ENCODE results near the gene CLCA1. TPM values are rescaled to one million over a fixed set of nuclear protein-coding genes. Genes with fewer than 3 reads are reported as not detected.

The CLCA1 gene, protein sequence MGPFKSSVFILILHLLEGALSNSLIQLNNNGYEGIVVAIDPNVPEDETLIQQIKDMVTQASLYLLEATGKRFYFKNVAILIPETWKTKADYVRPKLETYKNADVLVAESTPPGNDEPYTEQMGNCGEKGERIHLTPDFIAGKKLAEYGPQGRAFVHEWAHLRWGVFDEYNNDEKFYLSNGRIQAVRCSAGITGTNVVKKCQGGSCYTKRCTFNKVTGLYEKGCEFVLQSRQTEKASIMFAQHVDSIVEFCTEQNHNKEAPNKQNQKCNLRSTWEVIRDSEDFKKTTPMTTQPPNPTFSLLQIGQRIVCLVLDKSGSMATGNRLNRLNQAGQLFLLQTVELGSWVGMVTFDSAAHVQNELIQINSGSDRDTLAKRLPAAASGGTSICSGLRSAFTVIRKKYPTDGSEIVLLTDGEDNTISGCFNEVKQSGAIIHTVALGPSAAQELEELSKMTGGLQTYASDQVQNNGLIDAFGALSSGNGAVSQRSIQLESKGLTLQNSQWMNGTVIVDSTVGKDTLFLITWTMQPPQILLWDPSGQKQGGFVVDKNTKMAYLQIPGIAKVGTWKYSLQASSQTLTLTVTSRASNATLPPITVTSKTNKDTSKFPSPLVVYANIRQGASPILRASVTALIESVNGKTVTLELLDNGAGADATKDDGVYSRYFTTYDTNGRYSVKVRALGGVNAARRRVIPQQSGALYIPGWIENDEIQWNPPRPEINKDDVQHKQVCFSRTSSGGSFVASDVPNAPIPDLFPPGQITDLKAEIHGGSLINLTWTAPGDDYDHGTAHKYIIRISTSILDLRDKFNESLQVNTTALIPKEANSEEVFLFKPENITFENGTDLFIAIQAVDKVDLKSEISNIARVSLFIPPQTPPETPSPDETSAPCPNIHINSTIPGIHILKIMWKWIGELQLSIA
- total RNA-seq: under 1 TPM in 1 of 8 experiments, not detected in 7; 0.09 TPM

DNA sequence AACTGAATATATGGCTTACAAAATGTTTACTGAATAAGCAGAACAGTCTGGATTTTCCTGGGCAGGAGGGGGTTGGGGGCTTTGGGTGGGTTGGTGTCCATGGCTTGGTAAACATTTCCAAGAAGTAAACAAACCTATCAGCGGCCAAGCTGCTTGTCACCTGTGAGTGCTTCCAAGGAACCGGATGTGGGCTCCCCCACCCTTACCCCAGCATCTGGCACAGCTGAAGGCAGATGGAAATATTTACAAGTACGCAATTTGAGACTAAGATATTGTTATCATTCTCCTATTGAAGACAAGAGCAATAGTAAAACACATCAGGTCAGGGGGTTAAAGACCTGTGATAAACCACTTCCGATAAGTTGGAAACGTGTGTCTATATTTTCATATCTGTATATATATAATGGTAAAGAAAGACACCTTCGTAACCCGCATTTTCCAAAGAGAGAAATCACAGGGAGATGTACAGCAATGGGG is at the start of gene CLCA1:
Gene CLCA1, plus strand, starts transcription at position 427 of the 477 bp plus-strand sequence. Its CDS starts 45 bp downstream, at position 472.
- no peak within 1 kb of the TSS for H3K27ac ChIP-seq
- no peak within 1 kb of the TSS for H3K4me3 ChIP-seq
- in situ Hi-C loops (cut with MboI; ENCODE audit: low pct_unique_long_range_greater_than_20kb in 2 of 9, low sequenced_read_pairs in 9 of 9, unreplicated experiment in 9 of 9): no loop called here
- H3K4me1 ChIP-seq (replicated peaks in 1 of 2): peaks cover 0 to 3% of the 10 kb centered on the region in 2 donors
- no peak for ATAC-seq (replicated peaks in 6 of 8)
- 70 to 100% (median 91%) methylated on average over 2 to 6 of the region's 7 CpGs; no CpG with 5 or more reads in 2 of the 10 experiments for WGBS, 10 experiments

- peak in 1 of 8 experiments; percentile 22 for ATAC-seq (replicated peaks in 6 of 8)
- Histone ChIP-seq H3K4me1 (replicated peaks in 1 of 2) (no peaks in the 10 kb centered on the region), H3K27ac (no peak overlapping the region), H3K4me3 (no peak overlapping the region)
- WGBS, 10 experiments: 40 to 100% (median 61%) methylated on average over 1 to 4 of the region's 4 CpGs; no CpG with 5 or more reads in 1 of the 10 experiments
- in situ Hi-C loops (cut with MboI; ENCODE audit: low pct_unique_long_range_greater_than_20kb in 2 of 9, low sequenced_read_pairs in 9 of 9, unreplicated experiment in 9 of 9): no loop called here
Observed at GRCh38 chr1:86419277-86419903, 49.3 kb upstream of the CLCA1 start.

DNA sequence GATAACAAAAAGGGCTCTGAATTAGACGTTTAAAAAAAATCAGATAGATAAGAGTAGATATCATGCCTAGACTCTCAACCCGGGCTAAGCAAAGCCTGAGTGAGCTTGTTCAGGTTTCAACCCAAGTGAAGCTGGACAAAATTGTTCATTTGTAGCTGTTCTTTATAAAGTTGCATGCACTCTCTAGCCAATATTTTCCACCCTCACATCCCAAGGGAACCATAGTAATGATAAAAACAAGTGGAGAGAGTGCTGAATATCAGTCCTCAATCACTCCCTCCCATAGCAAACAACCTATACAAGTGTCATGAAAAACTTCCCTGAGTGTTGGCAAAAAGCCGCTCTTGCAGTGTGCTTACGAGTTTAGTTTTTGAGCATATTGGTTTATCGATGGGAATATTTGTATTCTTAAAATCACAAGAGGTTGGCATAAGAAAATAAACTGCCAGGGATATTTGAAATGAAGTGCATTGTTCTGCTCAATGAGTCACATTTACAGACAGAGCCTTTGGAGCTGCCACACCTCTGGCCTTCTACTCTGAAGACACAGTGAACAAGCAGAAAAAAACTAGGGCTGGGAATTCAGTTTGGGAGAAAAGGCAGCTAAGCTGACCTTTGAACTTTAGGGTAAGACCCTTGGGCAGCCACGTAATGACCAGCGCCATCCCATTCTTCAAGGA is 47.0 kb upstream of the CLCA1 start:
- H3K4me1 ChIP-seq (replicated peaks in 1 of 2): no peaks in the 10 kb centered on the region
- no peak overlapping the region for H3K4me3 ChIP-seq
- ATAC-seq (replicated peaks in 6 of 8): peak in 2 of 8 experiments; percentile 73 to 77
- H3K27ac ChIP-seq: no peak overlapping the region
- in situ Hi-C loops (cut with MboI; ENCODE audit: low pct_unique_long_range_greater_than_20kb in 2 of 9, low sequenced_read_pairs in 9 of 9, unreplicated experiment in 9 of 9): no loop called here
- WGBS, 10 experiments: 40 to 93% (median 83%) methylated on average over 1 to 7 of the region's 7 CpGs; no CpG with 5 or more reads in 1 of the 10 experiments

DNA sequence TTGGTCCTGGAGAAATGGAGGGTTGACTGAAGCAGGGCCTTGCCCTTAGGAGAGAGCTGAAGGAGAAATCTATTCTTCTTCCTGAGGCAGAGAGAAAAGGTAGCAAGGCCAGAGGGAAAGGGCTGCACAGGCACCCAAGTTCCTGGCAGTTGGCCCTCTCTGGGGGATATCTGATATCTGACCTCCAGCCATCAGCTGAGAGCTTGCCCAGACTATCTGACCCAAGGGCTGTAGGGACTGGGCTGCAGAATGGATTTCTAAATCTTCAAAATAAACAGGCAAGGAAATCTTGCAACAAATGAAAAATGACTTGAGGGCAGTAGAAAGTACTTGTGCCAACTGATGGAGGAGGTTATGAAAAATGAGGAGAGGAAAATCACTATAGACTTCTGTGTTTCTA is 45.3 kb upstream of the CLCA1 start:
- Histone ChIP-seq H3K4me1 (replicated peaks in 1 of 2) (no peaks in the 10 kb centered on the region), H3K4me3 (no peak overlapping the region), H3K27ac (no peak overlapping the region)
- peak in 1 of 8 experiments; percentile 18 for ATAC-seq (replicated peaks in 6 of 8)
- in situ Hi-C loops (cut with MboI; ENCODE audit: low pct_unique_long_range_greater_than_20kb in 2 of 9, low sequenced_read_pairs in 9 of 9, unreplicated experiment in 9 of 9): no loop called here

DNA sequence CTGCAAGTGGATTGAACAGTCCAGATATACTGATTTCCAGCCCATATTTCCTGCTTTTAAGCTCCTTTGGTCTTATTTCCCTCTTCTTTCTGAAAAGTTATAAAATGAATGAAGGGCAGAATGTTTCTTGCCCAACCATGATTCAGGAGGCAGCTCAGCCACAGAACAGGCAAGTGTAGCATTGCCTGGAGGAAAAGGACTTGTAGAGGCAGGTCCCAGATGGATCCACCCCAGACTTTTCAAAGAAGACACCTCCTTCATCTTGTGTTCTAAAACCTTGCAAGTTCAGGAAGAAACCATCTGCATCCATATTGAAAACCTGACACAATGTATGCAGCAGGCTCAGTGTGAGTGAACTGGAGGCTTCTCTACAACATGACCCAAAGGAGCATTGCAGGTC is 44.9 kb upstream of the CLCA1 start, which contains the start of gene CLCA2:
Gene CLCA2, plus strand, starts transcription at position 299 of the 400 bp plus-strand sequence. Its CDS starts 77 bp downstream, at position 376.
- no peak within 1 kb of the TSS for H3K27ac ChIP-seq
- H3K4me3 ChIP-seq: no peak within 1 kb of the TSS
- peak in 2 of 8 experiments; percentile 62 to 69 for ATAC-seq (replicated peaks in 6 of 8)
- no peaks in the 10 kb centered on the region for H3K4me1 ChIP-seq (replicated peaks in 1 of 2)
- in situ Hi-C loops (cut with MboI; ENCODE audit: low pct_unique_long_range_greater_than_20kb in 2 of 9, low sequenced_read_pairs in 9 of 9, unreplicated experiment in 9 of 9): no loop called here

DNA sequence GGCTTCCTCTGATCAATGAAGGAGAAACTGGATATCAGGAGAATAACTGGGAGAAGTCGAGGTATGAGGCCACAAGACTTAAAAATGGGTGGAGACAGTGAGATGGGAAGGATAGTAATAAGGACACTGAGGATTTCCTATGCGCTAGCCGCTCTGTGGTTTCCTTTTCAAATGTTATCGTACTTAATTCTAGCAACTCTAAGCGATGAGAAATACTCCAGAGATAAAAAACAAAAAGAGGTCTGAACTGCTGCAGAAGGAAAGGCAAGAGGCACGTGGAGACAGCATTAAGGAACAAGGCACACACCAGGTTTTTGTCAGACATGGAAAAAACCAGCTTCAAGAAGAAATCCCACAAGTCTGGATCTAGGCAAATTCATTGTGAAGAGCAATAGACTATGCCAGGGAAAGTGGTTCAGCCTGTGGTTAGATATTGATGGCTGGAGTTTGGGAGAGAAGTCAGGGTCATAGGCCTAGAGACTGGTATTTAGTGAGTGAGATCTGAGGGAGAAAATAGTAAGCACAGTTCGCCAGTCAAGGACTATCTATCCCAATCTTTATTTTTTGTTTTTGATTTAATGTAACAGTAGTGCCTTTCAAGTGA is 39.5 kb upstream of the CLCA1 start:
- Histone ChIP-seq H3K27ac (no peak overlapping the region), H3K4me1 (replicated peaks in 1 of 2) (no peaks in the 10 kb centered on the region), H3K4me3 (no peak overlapping the region)
- ATAC-seq (replicated peaks in 6 of 8): peak in 2 of 8 experiments; percentile 3 to 7
- in situ Hi-C loops (cut with MboI; ENCODE audit: low pct_unique_long_range_greater_than_20kb in 2 of 9, low sequenced_read_pairs in 9 of 9, unreplicated experiment in 9 of 9): no loop called here
- whole genome bisulfite sequencing, 10 experiments: 55 to 91% (median 82%) methylated on average over 1 to 7 of the region's 7 CpGs; no CpG with 5 or more reads in 1 of the 10 experiments

GRCh38 chr1:86429835-86430234 is 38.9 kb upstream of the CLCA1 start:
- Histone ChIP-seq H3K4me3 (no peak overlapping the region), H3K27ac (no peak overlapping the region), H3K4me1 (replicated peaks in 1 of 2) (no peaks in the 10 kb centered on the region)
- in situ Hi-C loops (cut with MboI; ENCODE audit: low pct_unique_long_range_greater_than_20kb in 2 of 9, low sequenced_read_pairs in 9 of 9, unreplicated experiment in 9 of 9): no loop called here
- 0 to 72% (median 28%) methylated on average over 1 to 3 of the region's 3 CpGs for WGBS, 10 experiments
- ATAC-seq (replicated peaks in 6 of 8): peak in 3 of 8 experiments; percentile 99 to 100 (median 99)

- Histone ChIP-seq H3K4me3 (no peak overlapping the region), H3K27ac (no peak overlapping the region)
- ATAC-seq (replicated peaks in 6 of 8): peak in 1 of 8 experiments; percentile 5
Observed at GRCh38 chr1:86430376-86430775, 38.4 kb upstream of the CLCA1 start.

GRCh38 chr1:86434059-86434458 is 34.7 kb upstream of the CLCA1 start:
- in situ Hi-C loops (cut with MboI; ENCODE audit: low pct_unique_long_range_greater_than_20kb in 2 of 9, low sequenced_read_pairs in 9 of 9, unreplicated experiment in 9 of 9): no loop called here
- Histone ChIP-seq H3K4me3 (no peak overlapping the region), H3K27ac (no peak overlapping the region), H3K4me1 (replicated peaks in 1 of 2) (no peaks in the 10 kb centered on the region)
- no peak for ATAC-seq (replicated peaks in 6 of 8)

More at GRCh38 chr1:86430376-86430775, 38.4 kb upstream of the CLCA1 start:
- H3K4me1 ChIP-seq (replicated peaks in 1 of 2): no peaks in the 10 kb centered on the region
- in situ Hi-C loops (cut with MboI; ENCODE audit: low pct_unique_long_range_greater_than_20kb in 2 of 9, low sequenced_read_pairs in 9 of 9, unreplicated experiment in 9 of 9): no loop called here

DNA sequence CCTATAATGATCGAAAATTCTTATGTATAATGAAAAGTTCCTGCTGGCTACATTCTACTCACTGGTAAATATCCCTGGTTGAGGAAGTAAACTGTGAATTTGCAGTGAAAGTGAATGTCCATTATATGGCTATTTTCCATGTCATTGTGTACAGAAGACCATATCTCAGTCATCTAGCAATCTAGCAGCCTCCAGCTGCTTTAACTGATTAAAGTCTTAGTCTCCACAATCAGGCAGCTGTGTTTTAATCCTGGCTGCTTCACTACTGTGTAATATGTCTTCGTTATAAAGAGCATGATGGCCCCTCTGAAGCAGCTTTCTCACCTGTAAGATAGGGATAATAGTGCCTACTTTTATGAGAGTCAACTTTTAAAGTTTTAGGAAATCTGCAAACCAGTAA is 33.4 kb upstream of the CLCA1 start:
- in situ Hi-C loops (cut with MboI; ENCODE audit: low pct_unique_long_range_greater_than_20kb in 2 of 9, low sequenced_read_pairs in 9 of 9, unreplicated experiment in 9 of 9): no loop called here
- no peak for ATAC-seq (replicated peaks in 6 of 8)
- 42 to 83% (median 51%) methylated on average over 1 to 2 of the region's 2 CpGs; no CpG with 5 or more reads in 1 of the 10 experiments for WGBS, 10 experiments
- no peaks in the 10 kb centered on the region for H3K4me1 ChIP-seq (replicated peaks in 1 of 2)
- H3K4me3 ChIP-seq: no peak overlapping the region
- no peak overlapping the region for H3K27ac ChIP-seq

DNA sequence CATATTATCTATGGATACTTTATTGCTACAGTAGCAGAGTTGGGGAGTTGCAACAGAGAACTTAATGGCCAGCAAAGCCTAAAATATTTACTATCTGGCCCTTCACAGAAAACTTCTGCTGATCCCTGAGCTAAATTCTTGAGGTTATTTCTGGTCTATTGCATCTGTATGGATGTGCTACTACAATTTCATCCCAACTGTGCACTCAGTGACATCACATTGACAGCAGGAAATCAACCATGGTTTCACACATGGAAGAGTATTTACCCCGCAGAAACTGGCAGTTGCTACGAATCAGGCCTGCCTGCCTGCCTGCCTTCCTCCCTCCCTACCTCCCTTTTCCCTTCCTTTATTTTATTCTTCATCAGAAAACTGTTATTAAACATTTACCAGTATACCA is 32.7 kb upstream of the CLCA1 start:
- H3K27ac ChIP-seq: no peak overlapping the region
- H3K4me3 ChIP-seq: no peak overlapping the region
- 33 to 100% (median 80%) methylated on average over 1 to 2 of the region's 2 CpGs; no CpG with 5 or more reads in 1 of the 10 experiments for WGBS, 10 experiments
- ATAC-seq (replicated peaks in 6 of 8): no peak
- no peaks in the 10 kb centered on the region for H3K4me1 ChIP-seq (replicated peaks in 1 of 2)
- in situ Hi-C loops (cut with MboI; ENCODE audit: low pct_unique_long_range_greater_than_20kb in 2 of 9, low sequenced_read_pairs in 9 of 9, unreplicated experiment in 9 of 9): no loop called here

GRCh38 chr1:86441581-86441980 is 27.1 kb upstream of the CLCA1 start:
- WGBS, 10 experiments: 50 to 100% (median 78%) methylated on average over 1 to 2 of the region's 2 CpGs; no CpG with 5 or more reads in 2 of the 10 experiments
- in situ Hi-C loops (cut with MboI; ENCODE audit: low pct_unique_long_range_greater_than_20kb in 2 of 9, low sequenced_read_pairs in 9 of 9, unreplicated experiment in 9 of 9): no loop called here
- Histone ChIP-seq H3K4me3 (no peak overlapping the region), H3K27ac (no peak overlapping the region), H3K4me1 (replicated peaks in 1 of 2) (no peaks in the 10 kb centered on the region)
- ATAC-seq (replicated peaks in 6 of 8): no peak

All from motor neuron (in vitro differentiated cells).